Kidney glomerular epithelial cell (primary cell): ENCODE results near the gene OSGIN1.

Experiments used
- DNase-seq: peaks from one replicate; lab custom pipeline; 2025; lab: John Stamatoyannopoulos, UW

OSGIN1 gene

DNA sequence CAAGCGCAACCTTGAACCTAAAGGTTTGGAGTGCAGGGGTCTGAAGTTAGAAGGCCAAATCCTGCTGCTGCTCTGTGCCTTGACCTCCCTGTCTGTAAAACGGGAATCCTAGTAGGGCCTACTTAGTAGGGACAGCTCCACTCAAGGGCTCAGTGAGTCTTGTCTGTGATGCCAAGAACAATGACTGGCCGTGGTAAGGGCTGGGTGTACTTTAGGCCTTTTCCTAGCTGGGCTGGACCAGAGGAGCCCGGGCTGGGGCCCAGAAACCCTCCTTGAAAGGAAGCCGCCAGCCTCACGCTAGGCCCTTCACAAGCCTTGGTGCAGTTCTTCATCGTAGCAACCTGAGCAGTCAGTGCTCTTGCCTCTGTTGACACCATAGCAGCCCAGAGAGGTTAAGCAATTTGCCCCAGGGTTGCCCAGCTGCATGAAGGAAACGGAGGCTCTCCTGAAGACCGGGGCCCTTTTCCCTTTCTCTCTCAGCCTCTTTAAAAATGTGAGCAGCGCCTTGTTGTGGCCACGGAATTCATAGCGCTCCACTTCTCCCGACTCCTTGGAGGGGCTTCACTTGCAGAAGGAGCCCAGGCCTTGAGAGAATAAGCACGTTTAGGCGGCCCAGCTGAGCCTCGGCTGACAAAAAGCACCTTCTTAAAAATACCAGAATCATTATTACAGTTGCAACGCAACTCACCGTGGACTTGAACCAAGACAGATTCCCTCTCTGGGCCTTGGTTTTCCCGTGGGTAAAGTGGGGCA, 19.4 kb downstream of the OSGIN1 start:
- DNase-seq = no peak

DNA sequence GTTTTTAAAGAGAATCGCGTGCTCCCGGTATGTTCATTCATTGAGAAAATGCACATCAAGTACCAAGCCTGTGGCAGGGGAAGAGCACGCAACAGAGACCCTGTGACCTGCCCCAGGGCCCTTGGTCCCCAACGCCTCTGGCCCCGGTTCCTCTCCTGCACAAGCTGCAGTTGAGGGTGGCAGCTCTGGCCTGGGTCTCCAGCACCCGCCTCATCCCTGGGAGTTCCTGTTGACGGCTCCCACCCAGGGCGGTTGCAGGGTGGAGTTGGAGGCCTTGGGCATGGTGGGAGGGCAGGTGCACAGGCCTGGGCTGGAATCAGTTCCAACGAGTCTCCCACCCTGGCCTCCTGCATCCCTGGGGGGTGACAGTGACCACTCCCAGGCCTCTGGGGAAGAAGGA, 20.0 kb downstream of the OSGIN1 start:
- no peak for DNase-seq

DNA sequence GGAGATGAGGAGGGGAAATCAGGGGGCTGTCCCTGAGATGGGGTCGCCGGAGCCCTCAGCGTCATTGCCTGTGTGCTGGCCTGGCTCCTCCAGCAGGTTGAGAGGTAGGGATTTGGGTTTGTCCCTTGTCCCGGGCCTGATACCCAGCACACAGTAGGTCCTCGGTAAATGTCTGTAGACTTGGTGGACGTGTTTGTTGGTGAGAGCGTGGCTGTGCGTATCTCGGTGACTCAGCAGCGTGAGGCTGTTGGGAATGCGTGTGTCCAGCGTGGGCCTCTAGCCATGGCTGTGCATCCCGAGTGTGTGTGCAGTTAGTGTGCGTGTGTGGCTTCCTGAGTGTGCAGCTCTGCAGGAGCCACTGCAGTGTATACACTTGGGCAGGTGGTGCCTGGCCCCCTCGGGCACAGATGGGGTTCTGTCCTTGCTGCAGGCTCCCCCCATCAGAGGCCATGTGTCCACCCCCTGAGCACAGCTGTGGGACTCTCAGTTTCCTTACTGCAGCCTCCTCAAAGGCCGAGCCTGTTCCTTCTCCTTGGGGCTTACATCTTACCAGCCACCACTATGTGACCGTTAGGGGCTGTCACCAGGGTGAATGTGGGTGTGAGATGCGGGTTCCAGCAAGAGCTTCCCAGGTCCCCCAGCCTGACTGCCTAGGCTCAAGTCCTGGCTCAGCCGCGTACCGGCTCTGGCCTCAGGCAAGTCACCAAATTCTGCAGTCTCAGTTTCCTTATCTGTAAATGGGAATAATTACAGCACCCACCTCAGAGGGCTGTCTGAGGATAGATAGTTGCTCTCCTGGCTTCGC, 20.7 kb downstream of the OSGIN1 start:
- DNase-seq = no peak

DNA sequence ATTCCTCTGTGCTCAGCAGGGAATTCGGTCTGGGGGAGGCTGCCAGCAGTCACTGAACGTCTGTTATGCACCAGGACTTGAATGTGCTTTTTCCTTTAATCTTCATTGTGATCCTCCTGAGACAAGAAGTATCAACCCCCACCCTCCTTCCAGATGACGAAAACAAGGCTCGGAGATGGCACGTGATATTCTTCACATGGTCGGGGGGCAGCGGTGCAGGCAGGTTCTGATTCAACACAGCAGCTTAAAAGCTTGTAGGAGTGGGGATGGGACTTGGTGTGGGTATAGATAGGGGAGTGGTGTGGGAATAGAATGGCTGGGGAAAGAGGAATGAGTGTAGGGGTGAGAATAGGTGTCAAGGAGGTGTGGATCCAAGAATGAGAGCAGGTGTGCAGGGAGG, 21.4 kb downstream of the OSGIN1 start:
- DNase-seq = no peak

DNA sequence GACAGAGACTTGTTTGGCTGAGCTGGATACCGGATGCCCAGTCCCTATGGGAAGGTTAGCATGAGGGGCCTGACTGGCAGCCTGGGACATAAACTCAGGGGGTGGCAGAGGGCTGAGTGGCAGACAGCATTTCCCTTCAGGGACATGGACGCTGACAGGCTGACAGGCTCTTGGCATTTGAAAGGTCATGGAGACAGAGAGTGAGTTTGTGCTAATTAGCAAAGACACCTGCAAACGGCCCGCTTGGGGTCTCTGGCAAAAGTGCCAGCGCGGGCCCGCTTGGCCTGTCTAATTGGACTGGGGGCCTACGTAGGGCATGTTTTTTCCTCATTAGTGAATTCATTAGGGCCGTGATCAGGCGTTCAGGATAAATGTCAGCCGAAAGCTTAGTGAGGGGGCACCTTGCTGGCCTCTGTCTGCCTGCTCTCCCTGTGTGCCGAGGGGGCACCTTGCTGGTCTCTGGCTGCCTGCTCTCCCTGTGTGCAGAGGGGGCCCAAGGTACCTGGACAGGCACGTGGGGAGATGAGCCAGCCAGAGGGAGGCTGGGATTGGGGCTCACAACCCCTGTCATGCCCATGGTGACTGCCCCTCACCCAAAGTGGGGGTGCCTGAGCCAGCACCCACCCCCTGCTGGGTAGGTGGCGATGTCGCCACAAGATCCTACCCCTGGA, 22.7 kb downstream of the OSGIN1 start:
- no peak for DNase-seq

DNA sequence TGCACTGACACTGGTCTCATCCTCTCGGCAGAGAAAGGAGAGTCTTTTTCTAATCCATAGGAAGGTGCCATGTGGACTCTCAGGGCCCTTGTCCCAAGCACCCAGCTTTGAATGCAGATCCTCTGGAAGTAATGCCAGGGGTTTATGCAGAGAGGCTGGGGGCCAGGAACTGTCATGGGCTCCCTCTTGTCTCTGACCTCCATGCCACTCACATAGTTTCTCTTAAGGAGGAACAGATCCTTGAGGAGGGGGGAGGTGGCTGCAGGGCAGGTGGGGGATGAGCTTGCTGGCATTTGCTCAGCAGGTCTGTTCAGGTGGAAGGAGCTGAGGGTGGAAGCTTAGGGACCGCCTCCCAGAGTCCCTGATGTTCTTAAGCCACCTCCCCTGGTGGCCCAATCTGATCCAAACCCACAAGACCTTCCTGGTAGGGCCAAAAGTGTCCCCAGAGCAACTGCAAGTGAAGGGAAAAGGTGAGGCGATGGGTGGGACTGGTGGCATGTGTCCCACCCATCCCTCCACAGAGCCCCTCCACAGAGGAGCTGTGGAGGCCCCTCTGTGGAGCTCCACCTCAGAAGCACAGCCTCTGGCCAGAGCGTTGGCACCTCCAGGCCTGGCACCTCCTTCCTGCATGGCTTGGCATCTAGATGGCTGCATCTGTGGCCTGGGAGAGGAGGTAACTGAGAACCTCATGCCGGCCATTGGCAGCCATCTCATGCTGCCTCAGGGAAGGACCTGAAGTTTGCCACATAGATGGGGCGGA, 24.2 kb downstream of the OSGIN1 start:
- DNase-seq = no peak

DNA sequence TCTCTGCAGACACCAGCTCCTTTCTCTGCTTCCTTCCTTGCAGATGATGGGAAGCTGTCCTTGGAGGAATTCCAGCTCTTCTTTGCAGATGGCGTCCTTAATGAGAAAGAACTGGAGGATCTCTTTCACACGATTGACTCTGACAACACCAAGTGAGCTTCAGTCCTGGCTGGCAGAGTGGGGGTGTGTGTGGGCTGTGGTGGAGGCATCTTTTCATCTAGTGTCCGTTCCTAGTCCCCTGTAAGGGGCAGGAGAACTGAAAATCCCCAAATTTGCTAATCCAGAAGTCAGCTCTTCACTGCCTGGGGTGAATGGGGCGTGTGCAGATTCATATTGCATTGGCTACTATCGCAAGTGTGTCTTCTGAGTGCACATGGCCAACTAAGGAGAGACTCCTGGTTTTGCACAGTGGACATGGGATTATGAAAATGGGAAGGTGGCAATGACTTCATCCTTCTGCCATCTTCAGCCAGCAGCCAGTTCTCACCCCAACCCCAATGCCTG, 25.4 kb downstream of the OSGIN1 start:
- no peak for DNase-seq

DNA sequence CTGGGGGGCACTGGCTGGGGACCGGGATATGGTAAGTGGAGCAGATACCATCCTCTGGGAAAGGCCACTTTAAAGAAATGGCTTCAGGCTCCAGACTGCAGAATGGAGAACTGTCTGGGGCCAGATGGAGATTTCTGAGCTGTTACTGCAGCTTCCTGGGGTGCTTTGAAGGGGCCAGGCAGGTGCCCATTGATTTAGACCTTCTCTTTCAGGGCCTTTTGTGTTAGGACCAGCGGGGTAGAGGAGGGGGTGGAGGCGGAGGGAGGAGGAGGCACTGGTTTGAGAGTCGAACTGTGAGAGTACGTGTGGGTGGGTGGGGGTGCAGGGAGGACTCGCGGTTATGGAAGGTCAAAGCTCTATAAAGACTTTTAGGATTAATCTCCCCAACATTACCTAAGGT, 26.4 kb downstream of the OSGIN1 start:
- DNase-seq = no peak

DNA sequence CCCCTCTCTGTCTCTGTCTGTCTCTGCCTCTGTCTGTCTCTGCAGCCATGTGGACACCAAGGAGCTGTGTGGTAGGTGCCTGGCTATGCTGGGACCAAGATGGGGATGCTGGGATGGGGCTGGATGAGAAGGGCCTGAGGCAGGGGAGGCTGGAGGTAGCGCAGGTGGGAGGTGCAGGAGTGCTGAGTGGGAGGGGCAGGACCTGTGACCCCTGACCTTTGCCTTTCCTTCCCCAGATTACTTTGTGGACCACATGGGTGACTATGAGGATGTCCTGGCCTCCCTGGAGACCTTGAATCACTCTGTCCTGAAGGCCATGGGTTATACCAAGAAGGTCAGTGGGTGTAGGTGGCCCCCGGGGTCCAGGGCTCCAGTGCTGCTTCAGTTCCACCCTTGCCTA, 27.8 kb downstream of the OSGIN1 start:
- DNase-seq = no peak

DNA sequence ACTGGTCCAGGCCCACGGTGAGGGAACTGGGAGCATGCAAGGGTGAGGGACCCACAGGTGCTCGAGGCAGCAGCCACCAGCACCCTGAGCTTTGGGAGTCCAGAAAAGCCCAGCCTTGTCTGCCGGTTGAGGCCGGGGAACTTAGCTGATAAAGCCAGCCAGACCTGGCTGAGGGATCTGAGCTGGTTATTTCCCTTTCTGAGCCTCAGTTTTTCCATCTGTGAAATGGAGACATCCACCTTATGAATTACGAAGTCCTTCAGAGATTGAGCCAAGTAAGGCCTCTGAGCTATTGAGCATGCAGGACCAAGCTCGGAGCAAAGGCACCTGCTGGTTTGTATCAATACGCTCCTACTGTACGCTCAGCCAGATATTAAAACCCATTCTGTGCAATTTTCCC, 28.8 kb downstream of the OSGIN1 start:
- no peak for DNase-seq

DNA sequence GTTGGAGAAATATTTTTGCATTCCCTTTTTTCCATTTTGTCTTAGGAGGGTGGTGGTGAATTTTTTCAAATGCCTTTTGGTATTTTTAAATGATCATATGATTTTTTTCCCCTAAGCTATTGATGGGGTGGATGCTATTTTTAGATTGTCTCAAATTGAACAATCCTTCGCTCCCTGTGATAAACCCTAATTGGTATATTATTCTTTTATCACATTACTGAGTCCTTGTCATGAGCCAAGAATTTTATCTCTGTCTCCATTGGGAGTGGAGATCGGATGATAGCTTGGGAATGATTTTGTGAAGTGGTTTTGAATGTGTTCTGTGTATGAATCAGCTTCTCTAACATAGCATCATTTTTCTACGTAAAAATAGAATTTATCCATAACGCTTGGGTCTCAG, 30.5 kb downstream of the OSGIN1 start:
- DNase-seq = no peak

DNA sequence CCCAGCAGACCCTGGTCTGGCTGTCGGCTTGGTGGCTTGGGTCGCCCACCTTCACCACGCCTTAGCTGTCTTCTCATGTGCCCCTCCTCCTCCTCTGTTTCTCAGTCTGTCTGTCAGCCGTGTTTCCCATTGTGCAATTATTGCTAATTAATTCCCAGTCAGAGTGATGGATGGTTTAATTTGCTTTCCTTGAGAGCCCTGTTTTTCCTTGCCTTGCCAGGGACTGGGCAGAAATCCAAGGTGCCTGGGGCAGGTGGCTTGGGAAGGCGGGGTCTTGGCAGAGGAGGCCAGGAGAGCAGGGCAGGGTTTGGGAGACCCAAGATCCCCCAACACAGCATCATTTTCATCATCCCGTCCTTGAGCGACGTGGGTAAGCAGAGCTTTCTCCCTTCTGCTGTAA, 36.3 kb downstream of the OSGIN1 start:
- no peak for DNase-seq

DNA sequence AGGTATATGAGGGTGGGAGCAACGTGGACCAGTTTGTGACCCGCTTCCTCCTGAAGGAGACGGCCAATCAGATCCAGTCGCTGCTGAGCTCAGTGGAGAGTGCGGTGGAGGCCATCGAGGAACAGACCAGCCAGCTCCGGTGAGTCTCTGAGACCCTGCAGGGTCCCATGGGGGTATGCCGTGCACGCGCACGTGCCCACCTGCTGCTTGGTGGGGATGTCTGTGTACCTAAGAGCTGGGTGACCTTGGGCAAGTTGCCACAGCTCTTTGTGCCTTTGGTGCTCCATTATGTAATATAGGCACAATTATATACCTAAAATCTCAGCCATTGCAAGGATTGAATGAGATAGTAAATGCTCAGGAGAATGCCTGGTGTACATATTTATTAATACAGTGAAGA, 37.5 kb downstream of the OSGIN1 start:
- no peak for DNase-seq

DNA sequence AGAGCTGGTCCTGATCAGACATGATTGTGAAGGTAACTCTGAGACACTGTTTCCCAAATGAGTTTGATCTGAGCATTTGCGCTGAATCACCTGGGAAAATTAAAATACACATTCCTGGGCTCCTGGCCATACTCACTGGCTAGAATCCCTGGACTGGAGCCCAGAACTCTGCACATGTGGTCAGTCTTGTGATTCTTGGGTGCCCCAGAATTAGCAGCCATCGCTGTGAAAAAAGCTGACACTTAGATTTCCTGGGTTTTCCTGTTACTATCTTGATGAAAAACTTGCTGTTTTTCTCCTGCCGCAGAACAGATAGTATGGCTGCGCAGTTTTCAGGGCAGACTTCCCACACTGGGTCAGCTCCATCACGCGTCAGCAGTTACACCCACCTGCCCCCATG, 39.6 kb downstream of the OSGIN1 start:
- DNase-seq = peak; percentile 62

DNA sequence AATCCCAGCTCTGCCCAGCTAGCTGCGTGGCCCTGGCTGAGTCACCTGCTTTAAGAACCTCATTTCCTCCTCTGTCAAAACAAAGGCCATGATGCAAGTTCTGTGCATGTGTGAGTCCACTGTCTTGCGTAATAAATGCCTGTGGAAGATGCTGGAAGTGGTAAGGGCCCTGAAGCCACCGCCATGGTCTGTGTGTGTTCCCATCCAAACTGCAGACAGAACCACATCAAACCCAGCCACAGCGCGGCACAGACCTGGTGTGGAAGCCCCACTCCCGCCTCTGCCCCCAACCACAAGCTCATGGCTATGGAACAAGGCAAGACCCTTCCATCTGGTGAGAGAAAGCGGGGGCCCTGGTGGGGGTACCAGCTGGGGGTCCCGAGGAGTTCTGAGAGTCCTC, 41.0 kb downstream of the OSGIN1 start:
- peak; percentile 29 for DNase-seq

DNA sequence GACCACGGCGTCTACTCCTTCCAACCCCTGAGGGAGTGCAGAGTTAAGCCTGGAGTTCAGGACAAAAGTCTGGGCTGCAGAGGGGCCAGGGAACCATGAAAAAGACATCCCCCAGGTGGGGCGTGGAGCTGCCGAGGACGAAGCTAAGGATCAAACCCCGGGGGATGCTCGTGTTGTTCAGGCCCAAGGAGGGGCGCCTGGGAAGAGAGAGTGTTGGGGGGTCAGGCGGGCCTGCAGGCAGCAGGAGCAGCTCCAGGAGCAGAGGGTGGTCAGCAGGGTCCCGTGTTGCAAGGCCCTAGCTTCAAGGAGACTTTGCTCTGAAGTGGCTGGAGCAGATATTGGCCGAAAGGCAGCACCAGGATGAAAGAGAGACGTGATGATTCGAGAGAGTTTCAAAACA, 41.7 kb downstream of the OSGIN1 start:
- DNase-seq = no peak

DNA sequence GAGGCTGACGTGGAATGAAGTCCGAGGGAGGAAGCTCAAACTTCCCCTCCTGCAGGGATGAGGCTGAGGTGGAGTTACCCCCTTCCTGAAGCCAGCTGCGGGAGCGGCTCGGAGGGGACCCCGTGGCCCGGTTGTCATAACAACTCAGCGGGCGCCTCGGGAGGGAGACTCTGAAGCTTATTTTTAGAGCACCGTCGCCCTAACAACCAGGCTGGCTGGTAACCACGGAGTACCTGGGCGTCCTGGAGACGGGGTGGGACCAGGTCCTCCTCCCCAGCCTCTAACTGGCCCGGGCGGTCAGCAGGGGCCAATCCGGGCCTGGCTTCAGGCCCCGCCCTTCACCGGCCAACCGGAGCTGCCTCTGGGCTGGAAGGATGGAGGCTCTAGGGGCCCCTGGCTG, 42.7 kb downstream of the OSGIN1 start:
- no peak for DNase-seq

DNA sequence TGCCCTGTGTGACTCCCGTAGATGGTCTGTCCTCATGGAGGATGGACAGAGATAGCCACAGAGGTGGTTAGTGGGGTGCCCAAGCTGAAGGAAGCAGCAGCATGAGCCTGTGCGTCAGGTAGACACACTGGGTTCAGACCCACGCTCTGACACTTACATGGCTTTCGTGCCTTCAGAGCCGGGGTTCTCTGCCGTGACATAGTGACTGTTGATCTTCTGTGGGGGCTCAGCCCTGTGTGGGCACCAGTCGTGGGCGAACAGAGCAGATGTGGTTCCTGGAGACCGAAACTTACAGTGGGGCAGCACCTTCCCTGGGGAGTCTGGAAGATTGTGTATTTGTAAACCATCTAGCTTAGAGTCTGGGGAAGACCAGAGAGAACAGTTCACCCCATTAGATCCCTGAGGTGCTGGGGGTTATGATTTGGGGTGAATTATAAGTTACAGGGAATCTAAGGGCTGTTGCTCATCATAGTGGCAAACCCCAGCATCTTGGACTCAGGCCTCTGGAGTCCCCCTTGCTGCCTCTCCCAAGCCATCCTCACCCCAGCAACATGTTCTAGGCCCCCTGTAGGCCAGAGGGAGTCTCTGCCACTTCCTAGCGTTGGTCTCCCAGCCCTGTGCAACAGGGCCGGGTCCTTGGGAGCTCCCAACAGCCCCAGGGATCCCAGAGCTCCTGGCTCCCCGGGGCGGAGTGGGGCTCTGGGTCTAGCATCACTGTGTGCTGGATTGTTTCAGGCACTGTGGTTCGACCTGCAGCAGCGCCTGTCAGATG, 43.6 kb downstream of the OSGIN1 start:
- no peak for DNase-seq

DNA sequence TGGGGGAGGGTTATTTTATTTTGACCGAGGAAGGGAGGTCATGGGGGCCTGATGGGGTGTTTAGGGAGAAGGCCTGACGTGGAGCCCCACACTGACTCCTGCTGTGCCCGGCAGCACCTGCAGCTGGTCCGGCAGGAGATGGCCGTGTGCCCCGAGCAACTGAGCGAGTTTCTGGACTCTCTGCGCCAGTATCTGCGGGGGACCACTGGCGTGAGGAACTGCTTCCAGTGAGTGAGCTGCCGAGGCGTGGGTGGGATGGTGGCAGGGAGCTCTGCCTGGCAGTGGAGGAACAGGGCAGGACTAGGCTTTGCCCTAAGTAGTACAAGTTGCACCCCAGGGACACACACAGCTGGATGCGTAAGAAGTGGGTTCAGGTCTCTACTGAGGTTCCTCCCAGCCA, 45.1 kb downstream of the OSGIN1 start:
- no peak for DNase-seq

DNA sequence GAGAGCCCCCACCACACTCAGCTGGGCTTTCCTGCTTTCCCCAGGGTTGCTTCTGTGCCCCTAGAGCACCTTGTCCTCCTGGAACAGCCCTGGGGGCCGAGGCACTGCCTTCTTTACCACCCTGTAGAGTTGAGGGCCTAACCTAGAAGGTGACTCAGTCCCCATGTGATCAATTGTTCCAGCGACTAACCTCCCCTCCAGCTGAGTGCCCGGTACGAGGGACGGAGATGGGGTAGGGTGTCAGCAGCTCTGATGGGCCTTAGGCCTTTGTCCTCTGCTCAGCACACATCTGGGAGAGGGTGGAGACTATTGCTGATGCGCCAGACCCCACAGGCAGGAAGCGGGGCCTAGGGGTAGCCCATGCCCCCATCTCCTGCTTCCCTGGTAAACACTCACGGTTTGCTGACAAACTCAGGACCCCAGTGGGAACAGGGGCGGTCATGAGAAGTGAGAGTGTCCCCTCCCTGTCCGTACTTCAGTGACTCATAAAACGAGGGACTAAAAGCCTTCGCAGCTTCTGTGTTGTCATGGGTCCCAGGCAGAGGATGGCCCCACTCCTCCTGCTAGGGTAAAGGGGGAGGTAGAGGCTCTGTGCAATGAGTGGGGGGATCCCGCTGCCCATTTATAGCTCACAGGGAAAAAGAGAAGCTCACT, 48.1 kb downstream of the OSGIN1 start:
- DNase-seq = no peak

DNA sequence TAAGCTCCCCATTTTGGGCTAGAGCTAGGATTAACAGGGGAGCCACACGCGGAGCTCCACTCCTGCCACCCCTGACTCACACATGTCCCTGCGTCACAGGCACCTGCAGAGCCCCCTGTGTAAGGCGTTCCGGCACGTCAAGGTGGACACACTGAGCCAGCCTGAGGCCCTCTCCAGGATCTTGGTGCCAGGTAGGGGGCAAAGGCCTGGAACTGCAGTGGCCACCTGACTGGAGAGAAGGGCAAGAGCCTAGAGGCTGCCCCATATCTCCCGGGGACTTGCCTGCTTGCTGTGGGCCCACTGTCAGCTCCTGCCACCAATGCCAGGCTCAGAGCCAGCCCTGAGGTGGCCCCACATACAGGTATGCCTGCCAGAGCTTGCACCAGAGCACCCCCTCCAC, 48.7 kb downstream of the OSGIN1 start:
- DNase-seq = no peak
